ENCODE data around the gene NHS. TPM values are rescaled to one million over a fixed set of nuclear protein-coding genes. Genes with fewer than 3 reads are reported as not detected.

Gene NHS
- total and polyA plus RNA-seq, 2 of the 13 experiments (the other 11 are each of a cell fraction or from before 2014, with no cell fraction given): 0.02 TPM; not detected in 1

GRCh38 chrX:17679261-17679660, 304.3 kb downstream of the NHS start:
- H3K27ac ChIP-seq (ENCODE audit: extremely low read length, insufficient read depth, low read length): no peak overlapping the region
- POLR2A ChIA-PET: no interaction called here
- CTCF ChIA-PET (ENCODE audit: low intra/inter-chr PET ratio, low total read pairs): no interaction called here
- ATAC-seq: no peak
- no peak for TF ChIP-seq HDAC6 (IDR thresholded peaks at IDR 0.05; ENCODE audit: low read depth, low read length)
- TF ChIP-seq TAF15 (IDR thresholded peaks at IDR 0.05; ENCODE audit: low read depth, low read length, poor library complexity, severe bottlenecking): no peak
- TF ChIP-seq NFRKB (IDR thresholded peaks at IDR 0.05): no peak
- TF ChIP-seq NPAS2 (CRISPR knock-in tag; IDR thresholded peaks at IDR 0.05; ENCODE audit: borderline replicate concordance): no peak
- TF ChIP-seq FOXP4 (CRISPR knock-in tag; IDR thresholded peaks at IDR 0.05): no peak
- TF ChIP-seq MNT (IDR thresholded peaks at IDR 0.05): no peak
- no peak for TF ChIP-seq HNF4G (IDR thresholded peaks at IDR 0.05; ENCODE audit: borderline replicate concordance, low read depth, low read length)
- TF ChIP-seq HNF4G (CRISPR knock-in tag; IDR thresholded peaks at IDR 0.05; ENCODE audit: borderline replicate concordance, low read depth): no peak
- no peak for TF ChIP-seq HMG20B (CRISPR knock-in tag; conservative IDR thresholded peaks at IDR 0.05)
- TF ChIP-seq NR1H2 (CRISPR knock-in tag; IDR thresholded peaks at IDR 0.05; ENCODE audit: borderline replicate concordance, low read depth): no peak
- no peak for TF ChIP-seq RELA (CRISPR knock-in tag; IDR thresholded peaks at IDR 0.05)
- no peak for TF ChIP-seq CHCHD3 (CRISPR knock-in tag; IDR thresholded peaks at IDR 0.05)
- TF ChIP-seq RXRB (CRISPR knock-in tag; IDR thresholded peaks at IDR 0.05; ENCODE audit: borderline replicate concordance): no peak
- TF ChIP-seq GATAD1 (CRISPR knock-in tag; IDR thresholded peaks at IDR 0.05): no peak
- no peak for TF ChIP-seq ZNF614 (CRISPR knock-in tag; IDR thresholded peaks at IDR 0.05; ENCODE audit: borderline replicate concordance)
- no peak for TF ChIP-seq KLF9 (CRISPR knock-in tag; IDR thresholded peaks at IDR 0.05; ENCODE audit: low read depth)
- TF ChIP-seq ZBTB42 (CRISPR knock-in tag; IDR thresholded peaks at IDR 0.05): no peak
- no peak for TF ChIP-seq FOXO1 (CRISPR knock-in tag; IDR thresholded peaks at IDR 0.05)
- TF ChIP-seq SNAPC5 (CRISPR knock-in tag; IDR thresholded peaks at IDR 0.05; ENCODE audit: borderline replicate concordance): no peak
- H3K4me2 ChIP-seq (ENCODE audit: low read depth, low read length): no peak overlapping the region
- H3K79me2 ChIP-seq (ENCODE audit: insufficient read depth, low read length): no peaks in the 10 kb centered on the region
- no peaks in the 10 kb centered on the region for H3K4me1 ChIP-seq (ENCODE audit: insufficient read depth, low read length)
- no peak overlapping the region for H3K9ac ChIP-seq (ENCODE audit: insufficient read depth, low read depth, low read length)
- FAIRE-seq: no peak
- no TSS peak for BruUV-seq (replicated peaks)
- in situ Hi-C loops (cut with HindIII; ENCODE audit: extremely low pct_ligation_motif_present, low pct_unique_long_range_greater_than_20kb) (loop anchor here (25.0 kb wide), 1 partner anchor 442 kb away; no protein-coding TSS in a partner anchor), intact Hi-C loops (cut with micrococcal nuclease; ENCODE audit: unreplicated experiment) (no loop called here)
- H3K27me3 ChIP-seq (ENCODE audit: control insufficient read depth in 1 of 2, insufficient read depth in 2 of 2, low read length in 2 of 2): no peaks in the 10 kb centered on the region
- no peak overlapping the region for H3K4me3 ChIP-seq (replicated peaks in 1 of 3; ENCODE audit: insufficient read depth in 1 of 3, low read depth in 2 of 3, low read length in 3 of 3)
- no peak overlapping the region for H2AFZ ChIP-seq (ENCODE audit: low read length)
- DNase-seq (ENCODE audit: low spot score): no peak
- no peaks in the 10 kb centered on the region for H3K36me3 ChIP-seq (replicated peaks in 1 of 2; ENCODE audit: control insufficient read depth in 1 of 2, insufficient read depth in 2 of 2, low read length in 2 of 2)
- no peaks in the 10 kb centered on the region for H3K9me3 ChIP-seq (ENCODE audit: low read length)
- no peaks in the 10 kb centered on the region for H4K20me1 ChIP-seq (ENCODE audit: insufficient read depth, low read length)
